ENCODE data around the gene OR10K2.

GRCh38 chr1:158400871-158401270 lies 25.2 kb downstream of the OR10K2 start:
- no peak for TF ChIP-seq CTCF (IDR thresholded peaks at IDR 0.05; ENCODE audit: low read depth, low read length, missing input control)
- no peak for TF ChIP-seq REST (IDR thresholded peaks at IDR 0.05)
- no peak for TF ChIP-seq RAD21 (IDR thresholded peaks at IDR 0.05)
- TF ChIP-seq TAF1 (conservative IDR thresholded peaks at IDR 0.05) = no peak
- no peak for TF ChIP-seq MAX (IDR thresholded peaks at IDR 0.05)
- TF ChIP-seq JUND (IDR thresholded peaks at IDR 0.05) = no peak
